ENCODE results near the gene PPARD. TPM values are rescaled to one million over a fixed set of nuclear protein-coding genes. Genes with fewer than 3 reads are reported as not detected.

The PPARD gene
- total RNA-seq, 2 donors from 2014 or later, result 21.2 to 24.1 TPM

GRCh38 chr6:35474942-35475570, 132.7 kb downstream of the PPARD start:
- no peak overlapping the region for H3K4me3 ChIP-seq
- H3K36me3 ChIP-seq, result peaks cover 0 to 6% of the 10 kb centered on the region in 2 donors
- intact Hi-C loops (cut with DNase I), result no loop called here
- no peaks in the 10 kb centered on the region for H3K27me3 ChIP-seq (replicated peaks; ENCODE audit: insufficient read depth)
- TF ChIP-seq POLR2AphosphoS5 (IDR thresholded peaks at IDR 0.05), result no peak
- no peaks in the 10 kb centered on the region for H3K4me1 ChIP-seq (replicated peaks)
- H3K9me3 ChIP-seq, result no peaks in the 10 kb centered on the region
- DNase-seq (ENCODE audit: low spot score), result no peak
- WGBS, result 88% methylated on average over 18 of the region's 20 CpGs
- no peak overlapping the region for H3K27ac ChIP-seq

- Histone ChIP-seq H3K4me1 (replicated peaks) (no peaks in the 10 kb centered on the region), H3K27me3 (replicated peaks; ENCODE audit: insufficient read depth) (no peaks in the 10 kb centered on the region), H3K4me3 (no peak overlapping the region), H3K27ac (no peak overlapping the region), H3K9me3 (no peaks in the 10 kb centered on the region), H3K36me3 (peaks cover 0 to 6% of the 10 kb centered on the region in 2 donors)
- TF ChIP-seq POLR2AphosphoS5 (IDR thresholded peaks at IDR 0.05) (no peak), POLR2A (IDR thresholded peaks at IDR 0.05) (no peak), CTCF (IDR thresholded peaks at IDR 0.05) (no peak)
- intact Hi-C loops (cut with DNase I), result no loop called here
- DNase-seq (ENCODE audit: low spot score), result no peak
- WGBS, result 85% methylated on average over 4 of the region's 4 CpGs
These were observed 133.2 kb downstream of the PPARD start for GRCh38 chr6:35475573-35475972.

- H3K9me3 ChIP-seq, result no peaks in the 10 kb centered on the region
- H3K27me3 ChIP-seq (replicated peaks; ENCODE audit: insufficient read depth), result no peaks in the 10 kb centered on the region
- H3K4me3 ChIP-seq, result no peak overlapping the region
- intact Hi-C loops (cut with DNase I), result no loop called here
- H3K27ac ChIP-seq, result no peak overlapping the region
- no peaks in the 10 kb centered on the region for H3K4me1 ChIP-seq (replicated peaks)
- no peak for TF ChIP-seq POLR2A (IDR thresholded peaks at IDR 0.05)
- TF ChIP-seq CTCF (IDR thresholded peaks at IDR 0.05), result no peak
- no peak for TF ChIP-seq POLR2AphosphoS5 (IDR thresholded peaks at IDR 0.05)
- WGBS, result 77% methylated on average over 14 of the region's 14 CpGs
- no peak for DNase-seq (ENCODE audit: low spot score)
- peaks cover 0 to 6% of the 10 kb centered on the region in 2 donors for H3K36me3 ChIP-seq
These were observed 133.6 kb downstream of the PPARD start for GRCh38 chr6:35476004-35476403.

- Histone ChIP-seq H3K4me3 (no peak overlapping the region), H3K27me3 (replicated peaks; ENCODE audit: insufficient read depth) (no peaks in the 10 kb centered on the region), H3K9me3 (no peaks in the 10 kb centered on the region), H3K27ac (no peak overlapping the region), H3K4me1 (replicated peaks) (no peaks in the 10 kb centered on the region), H3K36me3 (peaks cover 0 to 6% of the 10 kb centered on the region in 2 donors)
- DNase-seq (ENCODE audit: low spot score), result no peak
- intact Hi-C loops (cut with DNase I), result no loop called here
- WGBS, result 74% methylated on average over 8 of the region's 8 CpGs
- TF ChIP-seq CTCF (IDR thresholded peaks at IDR 0.05) (no peak), POLR2AphosphoS5 (IDR thresholded peaks at IDR 0.05) (no peak), POLR2A (IDR thresholded peaks at IDR 0.05) (no peak)
These were observed 134.7 kb downstream of the PPARD start for GRCh38 chr6:35477028-35477427.

Small RNAs within 50 kb of the gene (microRNA-seq; reads per million reads assigned to microRNA genes)
- gene MIR7111, result 0.42 reads per million

Small RNAs within 50 kb of the gene (small RNA-seq; reads per million reads assigned to genes)
- gene MIR7111, result 0 reads per million in 2 donors

Other genes starting within 250 kb of the PPARD start
- 10 to 100 TPM in 1 of 2 donors, under 1 TPM in 1; 0.87 to 33.3 TPM for gene TCP11, start 201.2 kb upstream of the PPARD start, total RNA-seq
- 1 to 10 TPM; 2.0 to 3.4 TPM for gene SCUBE3, start 128.6 kb upstream of the PPARD start, total RNA-seq
- 10 to 100 TPM; 39.5 to 75.5 TPM for gene ZNF76, start 82.8 kb upstream of the PPARD start, total RNA-seq
- gene DEF6, start 44.7 kb upstream of the PPARD start, total RNA-seq, result 10 to 100 TPM; 20.2 to 33.4 TPM
- gene FANCE, start 109.8 kb downstream of the PPARD start, total RNA-seq, result 10 to 100 TPM in 1 of 2 donors, 1 to 10 TPM in 1; 7.5 to 14.0 TPM
- 1,000 to 10,000 TPM in 1 of 2 donors, 100 to 1,000 TPM in 1; 897 to 2,172 TPM for gene RPL10A, start 125.8 kb downstream of the PPARD start, total RNA-seq
- 10 to 100 TPM; 34.1 to 41.1 TPM for gene TEAD3, start 154.5 kb downstream of the PPARD start, total RNA-seq
- under 1 TPM in 1 of 2 donors, not detected in 1; 0.27 TPM for gene TULP1, start 170.3 kb downstream of the PPARD start, total RNA-seq